Measurements from ENCODE around the gene ERN1.

- TF ChIP-seq CTCF (conservative IDR thresholded peaks at IDR 0.05 in 1 of 2, IDR thresholded peaks at IDR 0.05 in 1 of 2; ENCODE audit: low read depth in 1 of 2, low read length in 2 of 2) = peak in 1 of 2 donors; percentile 38
- TF ChIP-seq EZH2 (IDR thresholded peaks at IDR 0.05; ENCODE audit: low read length, missing control alignments) = no peak
Observed at GRCh38 chr17:64017381-64017980, 112.5 kb downstream of the ERN1 start.
